NCI-H128 (cell line): Measurements from ENCODE around the gene ARHGAP29.

Source experiments
- DNase-seq: peaks from one replicate; lab custom pipeline; 2025; ENCODE audit not compliant: unreplicated experiment; lab: John Stamatoyannopoulos, UW

Gene ARHGAP29

DNA sequence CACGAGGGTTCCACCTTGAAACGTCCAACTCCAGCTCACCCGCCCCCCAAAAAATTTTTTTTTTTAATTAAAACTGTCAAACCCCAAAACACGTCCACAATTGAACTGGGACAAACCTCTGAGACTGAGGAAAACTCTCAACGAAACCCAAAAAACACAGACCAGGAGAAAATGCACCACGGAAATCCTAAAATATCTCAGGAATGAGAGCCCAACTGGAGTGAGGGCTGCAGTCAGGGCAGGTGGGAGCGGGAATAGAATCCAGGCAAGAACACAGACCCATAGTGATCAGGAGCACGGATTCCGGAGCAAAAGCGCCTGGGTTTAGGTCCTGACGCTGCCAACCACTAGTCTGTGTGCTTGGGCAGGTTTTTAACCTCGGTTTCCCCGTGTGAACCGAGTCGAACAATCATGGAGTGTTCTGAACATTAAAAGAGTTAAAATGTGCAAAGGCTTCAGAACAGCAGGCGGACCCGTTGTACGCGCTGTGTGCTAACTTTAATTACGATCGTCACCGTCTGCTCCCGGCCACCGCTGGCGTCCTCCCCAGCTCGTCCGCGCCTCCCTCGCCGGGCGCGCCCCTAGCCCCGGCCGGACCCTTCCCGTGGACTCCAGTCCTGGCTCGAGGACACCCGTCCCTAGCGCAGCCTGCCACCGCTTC lies 624 bp downstream of the ARHGAP29 start:
- DNase-seq: no peak

DNA sequence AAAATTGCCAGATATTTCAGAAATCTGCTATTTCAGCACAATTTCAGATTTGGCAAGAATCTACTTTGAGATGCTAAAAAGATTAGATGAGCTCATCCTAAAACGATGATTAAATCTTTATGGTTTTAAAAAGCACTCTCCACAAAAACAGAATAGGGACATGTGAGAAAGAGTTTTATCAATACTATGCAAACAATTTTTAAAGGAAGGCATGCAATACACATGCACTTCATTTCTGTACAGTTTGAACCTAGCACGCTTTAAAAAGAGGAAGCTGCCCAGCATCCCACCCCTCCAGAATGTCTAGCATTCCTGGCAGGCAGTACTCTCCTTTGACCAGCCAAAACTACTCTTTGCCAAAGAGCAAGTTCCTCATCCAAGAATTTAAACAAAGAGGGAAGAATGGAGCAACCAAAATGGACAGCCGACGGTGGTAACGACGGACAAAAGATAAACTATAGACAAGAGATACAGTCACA lies 1.3 kb downstream of the ARHGAP29 start:
- DNase-seq: no peak

DNA sequence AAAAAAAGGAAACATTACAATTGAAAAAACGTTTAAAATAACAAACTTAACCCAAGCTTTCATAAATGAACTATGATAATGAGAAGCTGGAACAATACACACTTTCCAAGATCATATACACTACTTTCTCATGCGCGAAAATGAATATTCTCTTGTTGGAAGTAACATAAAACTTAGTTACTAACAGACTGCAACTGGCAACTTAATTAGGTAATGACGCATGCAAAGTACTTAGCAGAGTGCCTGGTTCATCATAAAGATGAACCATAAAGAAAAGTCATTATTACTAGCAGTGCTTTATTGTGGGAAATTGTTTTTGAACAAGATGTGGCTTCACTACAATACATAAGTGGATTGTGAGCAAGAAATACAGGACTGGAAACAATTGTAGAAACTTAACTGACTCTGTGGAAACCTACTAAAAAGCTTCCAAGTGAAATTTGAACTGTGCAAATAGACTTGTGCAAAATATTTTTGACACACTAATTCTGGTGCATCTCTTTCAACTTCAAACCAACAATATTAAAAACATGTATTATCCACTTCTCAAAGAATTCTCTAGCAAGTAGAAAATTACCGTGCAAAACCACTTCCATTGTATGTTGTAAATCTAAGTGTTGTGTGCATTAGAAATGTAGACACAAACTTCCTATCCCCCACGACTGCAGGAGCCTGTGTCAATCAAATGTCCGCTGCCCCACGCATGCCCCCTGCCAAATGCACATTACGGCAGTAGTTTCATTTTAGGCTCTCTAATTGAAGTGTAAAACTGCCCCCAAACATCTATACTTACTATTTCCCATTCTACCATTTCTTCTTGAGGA lies 2.0 kb downstream of the ARHGAP29 start:
- DNase-seq: no peak

DNA sequence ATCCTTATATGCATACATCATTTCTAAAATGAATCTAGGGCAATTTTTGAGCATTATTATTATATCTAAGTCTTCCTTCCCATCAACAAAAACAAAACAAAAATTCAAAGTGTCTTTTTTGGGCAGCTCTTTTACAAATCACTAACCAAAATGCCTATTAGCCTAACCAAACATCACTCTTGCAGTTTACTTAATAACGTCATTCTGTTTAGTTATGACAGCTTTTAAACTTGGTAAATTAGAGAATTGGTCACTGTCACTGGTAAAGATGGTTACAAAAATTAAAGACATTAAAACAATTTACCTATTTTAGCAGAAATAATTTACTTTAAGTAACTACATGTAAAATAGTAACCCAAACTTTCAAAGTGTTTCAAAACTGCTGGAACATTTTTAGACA lies 2.8 kb downstream of the ARHGAP29 start:
- DNase-seq: no peak

DNA sequence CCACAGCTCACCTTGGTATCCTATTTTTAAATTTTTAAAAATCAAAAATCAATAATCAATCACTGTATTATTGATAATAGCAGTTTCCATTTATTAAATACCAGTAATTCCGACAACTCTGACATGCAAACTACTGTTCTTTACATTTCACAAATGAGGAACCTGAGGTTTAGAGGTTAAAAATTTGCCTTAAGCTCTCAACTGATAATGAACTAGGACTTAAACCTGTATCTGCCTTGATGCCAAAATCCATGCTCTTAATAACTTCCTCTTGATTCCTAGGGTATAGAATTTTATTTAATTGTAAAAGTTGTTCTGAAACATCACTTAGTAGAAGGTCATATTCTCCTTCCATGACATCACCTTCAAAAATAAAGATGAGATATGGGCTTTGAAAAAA lies 5.6 kb downstream of the ARHGAP29 start:
- no peak for DNase-seq

GRCh38 chr1:94230920-94231319 lies 6.5 kb downstream of the ARHGAP29 start:
- DNase-seq: no peak

DNA sequence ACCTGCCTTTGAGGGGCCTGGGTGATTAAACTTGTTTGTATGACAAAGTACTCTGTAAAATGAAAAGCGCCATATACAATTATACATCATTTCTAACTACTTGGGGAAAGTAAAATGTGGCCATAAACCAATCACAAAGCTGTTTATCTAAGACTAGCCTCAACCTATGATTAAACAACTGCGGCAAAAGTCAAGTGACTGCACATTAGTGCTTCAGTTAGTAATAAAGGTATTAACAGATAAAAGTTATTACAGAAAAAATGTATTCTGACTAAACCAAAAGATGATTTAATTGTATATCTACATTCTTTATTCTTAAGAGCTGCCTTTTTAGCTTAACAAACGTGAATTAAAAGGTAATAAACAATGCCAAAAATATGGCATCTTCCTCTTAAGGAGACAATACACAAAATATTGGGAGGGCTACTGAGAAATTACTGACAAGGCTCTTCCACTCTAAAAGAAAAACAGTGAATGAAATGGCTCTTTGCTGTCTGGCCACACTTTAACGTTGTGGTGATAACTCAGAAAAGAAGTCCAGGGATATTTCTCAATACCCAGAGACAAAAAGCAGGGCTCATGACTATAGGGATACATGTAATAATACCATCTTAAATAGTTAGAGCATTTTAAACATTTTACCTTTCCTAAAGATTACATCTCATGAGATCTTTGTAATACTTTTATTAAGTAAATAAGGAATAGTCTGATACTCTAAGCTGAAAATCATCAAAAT lies 8.6 kb downstream of the ARHGAP29 start:
- no peak for DNase-seq

GRCh38 chr1:94227624-94228023 lies 9.8 kb downstream of the ARHGAP29 start:
- no peak for DNase-seq

DNA sequence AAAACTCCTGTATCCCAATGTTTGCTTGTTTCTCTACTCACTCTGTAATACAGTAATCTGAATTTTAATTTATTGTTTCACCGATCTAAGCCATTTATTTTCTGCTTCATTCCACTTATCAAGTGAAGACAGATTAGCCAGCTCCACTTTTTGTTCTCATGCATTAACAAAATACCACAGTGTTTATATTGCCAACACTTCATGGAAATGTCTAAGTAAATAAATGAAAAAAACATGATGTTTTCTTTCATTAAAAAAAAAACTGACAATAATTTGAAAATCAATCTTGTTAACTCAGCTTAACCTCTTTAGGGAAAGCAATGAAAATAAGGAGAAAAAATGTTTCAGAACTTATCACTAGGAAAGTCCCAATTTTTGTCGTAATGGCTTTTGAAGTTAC lies 11.5 kb downstream of the ARHGAP29 start:
- DNase-seq: no peak

GRCh38 chr1:94218332-94218731 lies 19.1 kb downstream of the ARHGAP29 start:
- no peak for DNase-seq

DNA sequence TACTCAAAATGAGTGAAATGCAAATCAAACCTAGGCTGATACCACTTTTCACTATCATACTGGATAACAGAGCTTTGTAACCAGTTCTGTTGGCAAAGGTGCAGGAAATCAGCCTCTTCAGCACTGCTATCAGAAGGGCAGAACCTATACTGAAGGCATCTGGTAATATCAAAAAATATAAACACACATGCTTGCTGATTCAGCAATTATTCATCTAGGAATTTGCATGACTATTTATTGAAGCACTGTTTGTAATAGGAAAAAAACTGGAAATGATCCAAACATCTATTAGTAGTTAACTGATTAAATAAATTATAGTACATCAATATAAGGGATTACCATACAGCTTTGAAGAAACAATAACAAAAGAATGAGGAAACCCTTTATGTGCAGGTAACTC lies 21.4 kb downstream of the ARHGAP29 start:
- DNase-seq: no peak

DNA sequence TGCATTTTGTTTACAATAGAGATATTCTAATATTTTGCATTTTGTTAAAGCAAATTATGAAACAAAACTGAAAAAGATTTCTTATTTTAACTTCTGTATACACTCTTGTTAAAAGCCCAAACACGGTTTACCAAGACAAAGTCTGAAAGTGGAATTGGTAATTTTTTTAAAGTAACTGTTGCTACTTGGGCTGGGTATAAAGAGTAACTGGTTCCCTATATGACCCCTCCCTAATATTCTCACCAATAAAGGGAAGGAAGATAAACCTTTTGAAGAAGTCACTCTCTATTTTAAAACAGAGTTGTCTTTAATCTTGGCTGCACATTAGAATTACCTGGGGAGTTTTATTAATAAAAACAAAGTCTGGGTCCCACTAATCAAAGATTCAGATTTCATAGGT lies 27.4 kb downstream of the ARHGAP29 start:
- DNase-seq: no peak

GRCh38 chr1:94209425-94209824 lies 28.0 kb downstream of the ARHGAP29 start:
- no peak for DNase-seq

GRCh38 chr1:94207695-94208094 lies 29.7 kb downstream of the ARHGAP29 start:
- DNase-seq: no peak

DNA sequence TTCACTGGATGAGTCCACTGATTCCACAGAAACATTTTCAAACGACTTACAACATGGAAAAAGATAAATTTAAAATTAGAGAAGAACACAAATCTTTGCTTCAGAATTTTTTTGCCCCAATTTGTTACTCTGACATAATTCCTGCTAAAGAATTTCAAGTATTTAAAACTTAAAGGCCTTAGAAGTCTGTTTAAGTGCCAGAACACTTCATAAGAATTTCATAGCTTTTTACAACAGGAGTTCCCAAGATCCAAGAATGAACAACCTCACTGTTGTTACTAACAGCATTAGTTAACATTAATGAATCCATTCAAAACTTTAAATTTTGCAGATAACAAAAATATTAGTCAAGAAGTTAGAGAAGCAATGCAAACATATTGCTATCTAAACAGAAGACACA lies 31.7 kb downstream of the ARHGAP29 start:
- no peak for DNase-seq

DNA sequence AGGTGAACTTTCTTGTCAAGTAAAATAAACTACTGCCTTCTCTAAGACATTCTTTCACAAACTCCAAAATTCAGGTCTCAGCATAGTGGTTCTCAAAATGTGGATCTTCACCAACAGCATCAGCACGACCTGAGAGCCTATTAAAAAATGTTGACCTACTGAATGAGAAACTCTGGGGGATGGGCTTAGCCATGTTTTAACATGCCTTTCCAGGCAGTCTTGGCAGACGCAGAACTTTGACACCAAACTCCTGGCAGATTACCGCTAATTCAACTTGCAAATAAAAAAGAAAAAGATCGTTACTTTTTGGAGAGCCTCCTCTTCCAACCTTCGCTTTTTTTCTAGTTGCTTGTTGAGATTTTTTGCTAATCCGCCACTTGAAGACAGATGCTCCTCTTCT lies 35.1 kb downstream of the ARHGAP29 start:
- DNase-seq: no peak

DNA sequence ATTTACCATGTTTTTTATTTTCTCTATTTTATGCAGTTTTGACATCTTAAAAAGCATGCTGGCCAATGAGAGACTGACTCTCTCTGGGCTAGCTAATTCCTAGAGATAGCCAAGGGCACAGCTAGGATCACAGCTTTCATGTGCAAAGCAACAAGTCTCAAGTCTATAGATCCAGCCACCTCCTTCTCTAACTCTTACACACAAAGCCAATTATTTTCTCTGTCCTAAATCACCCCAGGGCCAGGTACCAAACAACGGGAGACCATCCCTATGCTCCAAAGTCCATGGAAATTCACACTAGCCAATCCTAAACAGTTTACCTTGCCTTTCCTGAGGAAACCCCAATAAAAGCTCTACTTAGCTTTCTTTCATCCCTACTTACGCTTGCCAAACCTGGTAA lies 38.0 kb downstream of the ARHGAP29 start:
- no peak for DNase-seq

GRCh38 chr1:94194079-94194865 lies 43.1 kb downstream of the ARHGAP29 start:
- DNase-seq: no peak

- DNase-seq: no peak
Measured at GRCh38 chr1:94193128-94193527, 44.3 kb downstream of the ARHGAP29 start.

- no peak for DNase-seq
Measured at GRCh38 chr1:94191216-94191615, 46.2 kb downstream of the ARHGAP29 start.

DNA sequence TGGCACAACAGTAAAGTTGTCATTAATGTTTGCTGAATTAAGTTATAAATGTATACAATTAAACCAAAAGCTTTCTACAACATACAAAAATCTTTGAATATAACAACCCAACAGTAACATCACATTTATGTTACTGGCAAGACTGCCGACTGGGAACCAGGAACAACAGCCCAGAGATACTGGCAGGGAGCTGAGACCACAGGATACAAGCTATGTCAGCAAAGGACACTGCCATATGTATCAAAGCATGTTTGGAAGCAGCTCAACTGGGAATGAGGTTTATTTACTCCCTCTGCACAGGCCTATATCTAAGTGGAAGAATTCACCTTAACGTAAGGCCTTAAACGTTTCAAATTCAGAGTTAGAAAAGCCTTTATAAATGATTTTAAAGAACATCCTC lies 50.4 kb downstream of the ARHGAP29 start:
- DNase-seq: no peak
